GM18519 (cell line): ENCODE data around the gene DCLK2.
"Not testable (repeated sequence)": the region's sequence is repeated elsewhere in the genome, so short reads cannot be mapped to it uniquely, and the experiment has no call there.

Source experiments
- ATAC-seq: cut with Tn5 transposase; IDR thresholded peaks from one replicate; pipeline ENCODE4 v1.9.1; 2021; ENCODE audit warnings: mild to moderate bottlenecking, moderate library complexity; ENCODE audit not compliant: unreplicated experiment, low FRiP score

Gene DCLK2

GRCh38 chr4:150145090-150145945, 67.1 kb downstream of the DCLK2 start:
- no peak for ATAC-seq

GRCh38 chr4:150145946-150146340, 67.7 kb downstream of the DCLK2 start:
- ATAC-seq: no peak

- no peak for ATAC-seq
Measured at GRCh38 chr4:150149381-150149780, 71.1 kb downstream of the DCLK2 start.

- ATAC-seq: no peak
Measured at GRCh38 chr4:150150629-150151062, 72.4 kb downstream of the DCLK2 start.

GRCh38 chr4:150152766-150153165, 74.5 kb downstream of the DCLK2 start:
- ATAC-seq: no peak

- ATAC-seq: no peak
Measured at GRCh38 chr4:150155391-150155790, 77.1 kb downstream of the DCLK2 start.

GRCh38 chr4:150156543-150156942, 78.3 kb downstream of the DCLK2 start:
- ATAC-seq: no peak

- no peak for ATAC-seq
Measured at GRCh38 chr4:150158041-150158440, 79.8 kb downstream of the DCLK2 start.

GRCh38 chr4:150160473-150160872, 82.2 kb downstream of the DCLK2 start:
- ATAC-seq: no peak

- no peak for ATAC-seq
Measured at GRCh38 chr4:150161109-150161508, 82.9 kb downstream of the DCLK2 start.

GRCh38 chr4:150162020-150162419, 83.8 kb downstream of the DCLK2 start:
- not testable (repeated sequence) for ATAC-seq

- no peak for ATAC-seq
Measured at GRCh38 chr4:150164055-150164454, 85.8 kb downstream of the DCLK2 start.

GRCh38 chr4:150164956-150165629, 86.8 kb downstream of the DCLK2 start:
- no peak for ATAC-seq

- no peak for ATAC-seq
Measured at GRCh38 chr4:150167054-150167453, 88.8 kb downstream of the DCLK2 start.

- ATAC-seq: no peak
Measured at GRCh38 chr4:150173432-150173861, 95.2 kb downstream of the DCLK2 start.

- no peak for ATAC-seq
Measured at GRCh38 chr4:150173982-150174398, 95.7 kb downstream of the DCLK2 start.

GRCh38 chr4:150176547-150176946, 98.3 kb downstream of the DCLK2 start:
- ATAC-seq: no peak

- no peak for ATAC-seq
Measured at GRCh38 chr4:150178161-150178560, 99.9 kb downstream of the DCLK2 start.

- ATAC-seq: no peak
Measured at GRCh38 chr4:150181536-150181935, 103.3 kb downstream of the DCLK2 start.

- no peak for ATAC-seq
Measured at GRCh38 chr4:150182794-150183193, 104.5 kb downstream of the DCLK2 start.

- ATAC-seq: not testable (repeated sequence)
Measured at GRCh38 chr4:150185033-150185432, 106.8 kb downstream of the DCLK2 start.

GRCh38 chr4:150192986-150193385, 114.7 kb downstream of the DCLK2 start:
- no peak for ATAC-seq
